ENCODE data around the gene GPX6. TPM values are rescaled to one million over a fixed set of nuclear protein-coding genes. Genes with fewer than 3 reads are reported as not detected.

Gene GPX6
- total RNA-seq, 1 donor from 2014 or later, result not detected

DNA sequence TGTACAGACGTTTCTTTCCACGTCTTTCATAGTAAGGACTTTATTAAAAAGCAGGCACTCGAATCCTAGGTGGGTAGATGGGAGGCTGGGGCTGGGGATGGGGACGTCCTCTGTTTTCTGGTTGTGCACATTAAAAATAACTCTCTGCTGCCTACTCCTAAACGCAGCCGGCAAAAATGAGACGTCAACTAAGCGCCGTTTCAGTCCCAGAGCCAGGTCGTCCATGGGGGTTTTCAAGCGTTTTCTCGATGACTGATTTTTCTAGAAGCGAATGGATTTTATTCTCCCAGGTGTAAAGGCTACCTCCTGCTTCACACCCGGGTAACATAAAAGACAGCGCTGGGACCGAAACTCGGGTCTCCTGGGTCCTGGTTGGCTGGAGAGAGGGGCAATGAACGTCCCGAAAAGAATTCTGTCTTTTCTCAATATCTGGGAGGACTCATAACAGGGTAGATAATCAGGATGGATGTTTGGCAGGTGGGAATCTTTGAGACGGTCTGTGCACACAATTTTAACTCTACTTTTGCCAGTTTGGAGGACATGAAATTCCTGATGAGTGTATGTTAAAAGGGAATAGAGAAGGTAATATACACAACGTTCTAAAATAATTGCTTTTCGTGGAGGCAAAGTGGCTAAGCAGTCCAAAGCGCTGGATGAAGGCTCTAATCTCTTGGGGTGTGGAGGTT is 25.2 kb downstream of the GPX6 start:
- H3K9me3 Mint-ChIP-seq, result no peaks in the 10 kb centered on the region
- peaks cover 11% of the 10 kb centered on the region for H3K27me3 Mint-ChIP-seq
- peak overlapping the region; percentile 97 for H3K27ac Mint-ChIP-seq

DNA sequence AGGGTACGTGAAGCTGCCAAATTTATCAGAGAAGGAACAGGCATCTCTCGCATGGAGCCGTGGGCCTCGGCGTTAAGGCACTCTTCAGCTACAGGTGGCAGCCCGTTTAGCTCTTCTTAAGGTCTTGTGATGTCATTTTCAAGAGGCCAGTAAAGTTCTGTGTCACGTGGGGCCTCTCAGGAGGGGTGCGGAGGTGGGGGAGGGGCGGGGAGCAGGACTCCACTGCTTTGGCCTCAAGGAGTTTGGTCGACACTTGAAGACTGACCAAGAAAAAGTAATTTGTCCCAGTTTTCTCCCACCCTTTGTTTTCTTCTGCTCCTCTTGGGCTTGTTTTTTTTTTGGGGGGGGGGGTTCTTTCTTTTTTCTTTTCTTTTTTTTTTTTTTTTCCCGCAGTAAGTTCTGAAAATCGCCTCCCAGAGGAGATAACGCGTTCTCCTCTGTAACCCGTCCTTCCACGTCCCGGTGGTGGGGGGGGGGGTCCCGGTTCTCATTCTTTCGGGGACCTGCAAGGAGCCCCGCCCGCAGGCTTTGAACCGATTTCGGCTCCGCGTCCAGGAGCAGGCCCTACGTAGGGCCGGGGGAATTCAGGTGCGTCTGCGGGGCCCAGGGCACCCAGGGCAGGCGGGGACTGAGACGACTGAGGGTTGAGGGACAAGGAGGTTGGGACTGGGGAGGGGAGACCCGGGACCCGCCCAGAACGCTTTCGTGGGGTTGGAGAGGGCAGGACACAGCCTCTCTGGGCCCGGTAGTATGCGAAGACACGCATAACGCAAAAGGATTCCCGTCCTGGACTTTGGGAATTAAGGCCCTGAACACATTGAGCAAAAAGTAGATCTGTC is 26.0 kb downstream of the GPX6 start:
- H3K4me1 Mint-ChIP-seq (ENCODE audit: unreplicated experiment), result peaks cover 19% of the 10 kb centered on the region
- peak overlapping the region; percentile 97 for H3K27ac Mint-ChIP-seq
- peaks cover 14% of the 10 kb centered on the region for H3K27me3 Mint-ChIP-seq
- H3K4me3 Mint-ChIP-seq, result peak overlapping the region; percentile 92
- TF ChIP-seq, protein P1, sequence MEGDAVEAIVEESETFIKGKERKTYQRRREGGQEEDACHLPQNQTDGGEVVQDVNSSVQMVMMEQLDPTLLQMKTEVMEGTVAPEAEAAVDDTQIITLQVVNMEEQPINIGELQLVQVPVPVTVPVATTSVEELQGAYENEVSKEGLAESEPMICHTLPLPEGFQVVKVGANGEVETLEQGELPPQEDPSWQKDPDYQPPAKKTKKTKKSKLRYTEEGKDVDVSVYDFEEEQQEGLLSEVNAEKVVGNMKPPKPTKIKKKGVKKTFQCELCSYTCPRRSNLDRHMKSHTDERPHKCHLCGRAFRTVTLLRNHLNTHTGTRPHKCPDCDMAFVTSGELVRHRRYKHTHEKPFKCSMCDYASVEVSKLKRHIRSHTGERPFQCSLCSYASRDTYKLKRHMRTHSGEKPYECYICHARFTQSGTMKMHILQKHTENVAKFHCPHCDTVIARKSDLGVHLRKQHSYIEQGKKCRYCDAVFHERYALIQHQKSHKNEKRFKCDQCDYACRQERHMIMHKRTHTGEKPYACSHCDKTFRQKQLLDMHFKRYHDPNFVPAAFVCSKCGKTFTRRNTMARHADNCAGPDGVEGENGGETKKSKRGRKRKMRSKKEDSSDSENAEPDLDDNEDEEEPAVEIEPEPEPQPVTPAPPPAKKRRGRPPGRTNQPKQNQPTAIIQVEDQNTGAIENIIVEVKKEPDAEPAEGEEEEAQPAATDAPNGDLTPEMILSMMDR (conservative IDR thresholded peaks at IDR 0.05), result no peak
- no peaks in the 10 kb centered on the region for H3K9me3 Mint-ChIP-seq
- no peaks in the 10 kb centered on the region for H3K36me3 Mint-ChIP-seq
- DNase-seq (ENCODE audit: extremely low spot score, unreplicated experiment), result peak; percentile 76

More for the DNA sequence above, 25.2 kb downstream of the GPX6 start:
- TF ChIP-seq, protein P1 (conservative IDR thresholded peaks at IDR 0.05), result no peak
- Mint-ChIP-seq H3K36me3 (no peaks in the 10 kb centered on the region), H3K4me3 (peak overlapping the region; percentile 92), H3K4me1 (ENCODE audit: unreplicated experiment) (peaks cover 19% of the 10 kb centered on the region)
- no peak for DNase-seq (ENCODE audit: extremely low spot score, unreplicated experiment)

DNA sequence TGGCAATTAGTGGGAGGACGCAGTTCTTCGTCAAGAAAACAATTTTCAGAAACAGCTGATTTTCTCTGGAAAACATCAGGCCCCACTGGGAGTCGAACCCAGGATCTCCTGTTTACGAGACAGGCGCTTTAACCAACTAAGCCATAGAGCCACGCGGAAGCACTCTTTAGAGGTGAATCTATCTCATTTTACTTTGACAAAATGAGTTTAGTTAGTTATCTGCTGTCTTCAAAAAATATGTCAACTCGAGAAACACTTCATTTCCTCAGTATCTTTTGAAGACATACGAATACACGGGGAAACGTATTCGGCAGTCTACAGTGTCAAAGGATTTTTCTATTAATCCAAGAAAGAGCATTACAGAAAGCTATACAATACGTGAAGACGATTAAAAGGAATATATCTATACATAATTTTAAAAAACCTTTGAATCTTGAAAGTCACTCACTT is 26.7 kb downstream of the GPX6 start:
- no peak for DNase-seq (ENCODE audit: extremely low spot score, unreplicated experiment)
- TF ChIP-seq, protein P1 (conservative IDR thresholded peaks at IDR 0.05), result no peak
- Mint-ChIP-seq H3K27me3 (peaks cover 16% of the 10 kb centered on the region), H3K27ac (peak overlapping the region; percentile 97), H3K4me1 (ENCODE audit: unreplicated experiment) (peaks cover 19% of the 10 kb centered on the region), H3K4me3 (peak overlapping the region; percentile 92), H3K36me3 (no peaks in the 10 kb centered on the region), H3K9me3 (no peaks in the 10 kb centered on the region)

DNA sequence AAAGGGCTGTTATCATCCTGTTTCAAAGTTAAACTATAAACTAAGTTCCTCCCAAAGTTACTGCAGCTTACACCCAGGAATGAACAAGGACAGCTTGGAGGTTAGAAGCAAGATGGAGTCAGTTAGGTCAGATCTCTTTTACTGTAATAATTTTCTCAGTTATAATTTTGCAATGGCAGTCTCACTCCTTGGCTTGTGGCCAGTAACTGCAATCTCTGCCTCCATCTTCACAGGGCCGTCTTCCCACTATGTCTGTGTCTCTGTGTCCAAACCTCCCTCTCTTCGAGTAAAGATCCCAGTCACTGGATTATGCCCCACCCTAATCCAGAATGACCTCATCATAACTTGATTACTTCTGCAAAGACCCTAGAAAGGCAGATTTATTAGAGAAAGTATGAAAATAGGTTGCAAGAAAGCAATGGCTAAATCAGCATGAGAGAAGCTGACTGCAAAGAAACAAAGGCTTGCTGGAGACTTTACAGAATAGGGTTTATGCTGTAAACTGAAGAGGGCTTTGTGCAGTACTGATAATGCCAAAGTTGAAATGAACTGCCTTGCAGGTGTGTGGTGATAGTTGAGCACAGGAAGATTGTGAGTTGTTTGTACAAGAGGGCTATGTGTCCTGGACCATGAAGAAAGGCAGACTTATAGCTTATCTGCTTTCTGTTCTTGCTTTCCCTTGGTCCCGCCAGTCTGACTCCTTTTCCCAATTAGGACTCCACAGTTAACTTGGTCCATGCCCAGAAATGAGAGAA is 28.4 kb downstream of the GPX6 start:
- Mint-ChIP-seq H3K27ac (no peak overlapping the region), H3K9me3 (no peaks in the 10 kb centered on the region), H3K36me3 (no peaks in the 10 kb centered on the region), H3K27me3 (peaks cover 29% of the 10 kb centered on the region), H3K4me1 (ENCODE audit: unreplicated experiment) (peaks cover 14% of the 10 kb centered on the region), H3K4me3 (peak overlapping the region; percentile 9)
- DNase-seq (ENCODE audit: extremely low spot score, unreplicated experiment), result no peak
- TF ChIP-seq, protein P1 (conservative IDR thresholded peaks at IDR 0.05), result no peak

DNA sequence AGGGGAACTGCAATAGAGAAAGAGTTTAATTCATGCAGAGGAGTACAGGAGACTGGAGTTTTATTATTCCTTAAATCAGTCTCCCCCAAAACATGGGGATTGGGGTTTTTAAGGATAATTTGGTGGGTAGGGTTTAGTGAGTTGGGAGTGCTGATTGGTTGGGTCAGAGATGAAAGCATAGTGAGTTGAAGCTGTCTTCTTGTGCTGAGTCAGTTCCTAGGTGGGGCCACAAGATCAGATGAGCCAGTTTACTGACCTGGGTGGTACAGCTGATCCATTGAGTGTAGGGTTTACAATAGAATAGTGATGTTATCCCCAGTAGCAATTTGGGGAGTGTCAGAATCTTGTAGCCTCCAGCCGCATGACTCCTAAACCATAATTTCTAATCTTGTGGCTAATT is 29.1 kb downstream of the GPX6 start:
- Mint-ChIP-seq H3K9me3 (no peaks in the 10 kb centered on the region), H3K4me1 (ENCODE audit: unreplicated experiment) (peaks cover 14% of the 10 kb centered on the region), H3K27me3 (peaks cover 34% of the 10 kb centered on the region), H3K27ac (no peak overlapping the region), H3K36me3 (no peaks in the 10 kb centered on the region), H3K4me3 (no peak overlapping the region)
- DNase-seq (ENCODE audit: extremely low spot score, unreplicated experiment), result no peak
- TF ChIP-seq, protein P1 (conservative IDR thresholded peaks at IDR 0.05), result no peak

Data from type B pancreatic cell (in vitro differentiated cells).